T-helper 1 cell treated with Interleukin-12 subunit alpha and Interleukin-12 subunit beta and Interleukin-4 antibody, amounts not matched to agents 30 μg/mL and 1 μg/mL, for 36 hours (primary cell): ENCODE data around the gene MYO3A.
"Not testable (repeated sequence)": the region's sequence is repeated elsewhere in the genome, so short reads cannot be mapped to it uniquely, and the experiment has no call there.

Source experiments
- H3K27ac Mint-ChIP-seq: one replicate; pipeline ENCODE4 v1.8.0; 2021; ENCODE audit warnings: mild to moderate bottlenecking, mixed read lengths
- H3K27me3 Mint-ChIP-seq: one replicate; pipeline ENCODE4 v1.8.0; 2021; ENCODE audit warnings: low read depth, mixed read lengths
- H3K36me3 Mint-ChIP-seq: one replicate; pipeline ENCODE4 v1.8.0; 2021; ENCODE audit warnings: low read depth, mixed read lengths
- H3K4me1 Mint-ChIP-seq: one replicate; pipeline ENCODE4 v1.8.0; 2021; ENCODE audit warnings: low read depth, mixed read lengths
- H3K4me3 Mint-ChIP-seq: one replicate; pipeline ENCODE4 v1.8.0; 2021; ENCODE audit warnings: mild to moderate bottlenecking, moderate library complexity, mixed read lengths
- H3K9me3 Mint-ChIP-seq: one replicate; pipeline ENCODE4 v1.8.0; 2021; ENCODE audit warnings: mixed read lengths

The MYO3A gene

DNA sequence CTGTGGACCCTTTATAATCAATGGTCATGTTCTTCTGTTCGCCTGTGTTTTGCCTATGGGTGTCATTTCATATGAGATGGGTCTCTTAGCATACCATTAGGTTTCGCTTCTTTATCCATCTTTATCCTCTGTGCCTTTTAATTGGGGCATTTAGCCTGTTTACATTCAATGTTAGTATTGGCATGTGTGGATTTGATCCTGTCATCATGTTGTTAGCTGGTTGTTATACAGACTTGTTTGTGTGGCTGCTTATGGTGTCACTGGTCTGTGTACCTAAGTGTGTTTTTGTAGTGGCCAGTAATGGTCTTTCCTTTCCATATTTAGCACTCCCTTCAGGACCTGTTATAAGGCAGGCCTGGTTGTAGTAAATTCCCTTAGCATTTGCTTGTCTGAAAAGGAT, 90.3 kb downstream of the MYO3A start:
- Mint-ChIP-seq H3K9me3 (no peaks in the 10 kb centered on the region), H3K27ac (no peak overlapping the region)

DNA sequence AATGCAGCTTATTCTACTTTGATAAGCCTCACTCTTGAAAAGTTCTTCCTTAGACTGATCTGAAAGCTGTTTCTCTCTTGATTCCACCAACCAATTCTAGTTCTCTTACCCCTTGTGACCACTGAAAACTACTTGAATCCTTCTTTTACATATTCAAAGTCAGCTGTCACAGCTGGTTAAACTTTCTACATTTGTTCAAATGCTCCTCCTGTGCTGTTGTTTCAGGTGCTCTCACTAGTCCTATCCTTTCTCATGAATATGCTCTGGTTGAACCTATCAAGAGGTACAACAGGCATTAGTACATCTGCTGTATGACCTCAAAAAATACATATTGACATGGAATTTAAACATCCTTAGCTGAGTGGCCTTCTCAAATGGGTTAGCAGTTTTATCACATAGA, 91.5 kb downstream of the MYO3A start:
- no peaks in the 10 kb centered on the region for H3K36me3 Mint-ChIP-seq
- H3K9me3 Mint-ChIP-seq, result no peaks in the 10 kb centered on the region
- no peaks in the 10 kb centered on the region for H3K4me1 Mint-ChIP-seq
- H3K27ac Mint-ChIP-seq, result no peak overlapping the region
- no peaks in the 10 kb centered on the region for H3K27me3 Mint-ChIP-seq
- no peak overlapping the region for H3K4me3 Mint-ChIP-seq

More for the DNA sequence above, 90.3 kb downstream of the MYO3A start:
- no peaks in the 10 kb centered on the region for H3K36me3 Mint-ChIP-seq
- no peaks in the 10 kb centered on the region for H3K4me1 Mint-ChIP-seq
- no peaks in the 10 kb centered on the region for H3K27me3 Mint-ChIP-seq
- no peak overlapping the region for H3K4me3 Mint-ChIP-seq

DNA sequence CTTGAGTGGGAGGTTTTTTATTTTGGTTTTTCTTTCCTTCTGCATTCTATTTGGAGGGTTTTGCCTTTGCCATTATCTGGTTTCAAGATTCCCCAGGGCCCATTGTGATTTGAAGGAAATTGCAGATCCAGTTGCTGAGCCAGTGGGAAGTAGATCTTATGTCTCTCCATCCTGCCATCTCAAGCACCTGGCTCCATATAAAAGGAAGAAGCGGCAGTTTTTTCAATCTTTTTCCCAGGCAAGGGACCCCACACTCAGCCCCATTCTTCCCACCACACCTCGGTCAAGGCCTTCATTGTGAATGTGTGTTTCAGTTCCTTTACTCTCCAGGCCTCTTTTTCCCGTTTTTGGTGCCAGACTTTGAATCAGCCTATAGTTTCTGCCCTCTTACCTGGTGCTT, 95.8 kb downstream of the MYO3A start:
- Mint-ChIP-seq H3K4me1 (no peaks in the 10 kb centered on the region), H3K9me3 (peaks cover 4% of the 10 kb centered on the region), H3K27ac (no peak overlapping the region), H3K36me3 (no peaks in the 10 kb centered on the region), H3K27me3 (no peaks in the 10 kb centered on the region), H3K4me3 (no peak overlapping the region)

- Mint-ChIP-seq H3K27me3 (no peaks in the 10 kb centered on the region), H3K4me3 (no peak overlapping the region), H3K27ac (no peak overlapping the region), H3K9me3 (peaks cover 4% of the 10 kb centered on the region), H3K4me1 (no peaks in the 10 kb centered on the region), H3K36me3 (no peaks in the 10 kb centered on the region)
These were observed 97.3 kb downstream of the MYO3A start for GRCh38 chr10:26031300-26031699.

DNA sequence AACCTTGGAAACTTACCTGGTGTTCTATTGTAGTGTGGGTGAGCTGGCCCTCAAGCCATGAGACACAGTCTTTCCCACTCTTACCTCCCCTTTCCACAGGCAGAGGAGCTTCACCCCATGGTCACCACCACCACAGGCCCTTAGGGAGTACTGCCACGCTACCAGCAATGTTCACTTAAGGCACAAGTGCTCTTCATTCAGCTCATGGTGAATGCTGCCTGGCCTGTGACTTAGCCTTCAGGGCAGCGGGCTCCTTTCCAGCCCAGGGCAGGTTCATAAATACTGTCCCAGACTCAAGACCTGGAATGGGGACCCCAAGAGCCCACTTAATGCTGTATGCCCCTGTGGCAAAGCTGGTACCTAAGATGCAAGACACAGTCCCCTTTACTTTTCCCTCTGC, 109.4 kb downstream of the MYO3A start:
- Mint-ChIP-seq H3K36me3 (no peaks in the 10 kb centered on the region), H3K9me3 (peaks cover 4% of the 10 kb centered on the region), H3K4me1 (no peaks in the 10 kb centered on the region), H3K27me3 (no peaks in the 10 kb centered on the region), H3K27ac (no peak overlapping the region), H3K4me3 (no peak overlapping the region)

- Mint-ChIP-seq H3K9me3 (no peaks in the 10 kb centered on the region), H3K4me1 (no peaks in the 10 kb centered on the region), H3K4me3 (no peak overlapping the region), H3K27ac (no peak overlapping the region), H3K27me3 (no peaks in the 10 kb centered on the region), H3K36me3 (no peaks in the 10 kb centered on the region)
These were observed 110.2 kb downstream of the MYO3A start for GRCh38 chr10:26044141-26044749.

- Mint-ChIP-seq H3K27ac (no peak overlapping the region), H3K27me3 (no peaks in the 10 kb centered on the region), H3K36me3 (no peaks in the 10 kb centered on the region), H3K4me1 (no peaks in the 10 kb centered on the region), H3K4me3 (no peak overlapping the region), H3K9me3 (no peaks in the 10 kb centered on the region)
These were observed 112.2 kb downstream of the MYO3A start for GRCh38 chr10:26046073-26046700.

DNA sequence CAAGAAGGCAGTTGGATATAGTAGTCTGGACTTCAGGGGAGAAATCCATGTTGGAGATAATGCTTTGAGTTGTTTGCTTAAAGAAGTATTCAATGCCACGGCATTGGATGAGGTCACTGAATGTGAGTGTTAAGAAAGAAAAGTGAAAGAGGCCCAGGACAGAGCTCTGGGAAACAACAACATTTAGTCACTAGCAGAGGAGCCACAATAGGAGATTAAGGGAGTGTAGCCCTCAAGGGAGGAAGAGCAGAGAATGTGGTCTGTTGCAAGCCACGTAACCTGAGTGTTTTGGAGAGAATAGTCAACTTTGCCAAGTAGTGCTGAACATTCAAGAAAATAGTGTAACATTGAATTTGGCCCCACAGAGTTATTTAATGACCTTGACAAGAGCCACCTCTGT, 114.7 kb downstream of the MYO3A start:
- Mint-ChIP-seq H3K36me3 (no peaks in the 10 kb centered on the region), H3K27me3 (no peaks in the 10 kb centered on the region), H3K9me3 (peaks cover under 1% of the 10 kb centered on the region), H3K4me3 (no peak overlapping the region), H3K27ac (no peak overlapping the region), H3K4me1 (no peaks in the 10 kb centered on the region)

DNA sequence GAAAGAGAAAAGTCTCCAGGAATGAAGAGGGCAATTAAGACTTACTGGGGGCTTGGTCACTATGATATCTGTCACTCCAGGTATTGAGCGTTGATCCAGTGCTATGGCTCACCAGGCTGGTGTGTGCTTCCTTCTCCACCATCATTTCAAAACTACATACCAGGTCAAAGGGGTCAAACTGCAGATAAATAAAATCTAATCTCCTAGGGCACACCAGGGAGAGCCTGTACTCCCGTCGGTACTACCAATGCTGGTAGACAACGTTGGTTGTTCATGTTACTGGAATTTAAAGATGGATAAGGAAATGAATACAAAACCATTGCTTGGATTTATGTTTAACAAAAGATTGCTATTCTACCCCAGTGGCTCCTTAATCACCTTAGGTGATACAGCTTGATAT, 118.3 kb downstream of the MYO3A start:
- peaks cover 4% of the 10 kb centered on the region for H3K9me3 Mint-ChIP-seq
- no peaks in the 10 kb centered on the region for H3K27me3 Mint-ChIP-seq
- no peaks in the 10 kb centered on the region for H3K4me1 Mint-ChIP-seq
- H3K4me3 Mint-ChIP-seq, result no peak overlapping the region
- no peak overlapping the region for H3K27ac Mint-ChIP-seq
- no peaks in the 10 kb centered on the region for H3K36me3 Mint-ChIP-seq

DNA sequence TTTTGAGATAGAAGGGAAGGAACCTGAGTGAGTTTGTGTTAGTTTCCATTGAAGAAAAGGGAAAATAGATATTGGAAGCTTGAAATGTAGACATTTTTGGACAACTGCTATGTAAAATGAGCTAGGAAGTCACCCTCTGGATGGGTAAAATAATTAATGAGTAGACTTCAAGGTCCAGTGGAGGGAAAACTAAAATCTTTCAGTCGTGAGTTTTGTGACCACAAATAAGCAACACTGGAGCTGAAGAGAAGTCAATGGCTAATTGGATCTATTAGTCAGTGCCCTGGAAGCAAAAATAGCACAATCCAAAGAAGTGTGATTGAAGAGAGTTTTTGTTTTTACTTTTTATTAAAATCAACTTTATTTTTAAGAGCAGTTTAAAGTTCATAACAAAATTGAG, 123.4 kb downstream of the MYO3A start:
- Mint-ChIP-seq H3K27me3 (no peaks in the 10 kb centered on the region), H3K36me3 (no peaks in the 10 kb centered on the region), H3K9me3 (peaks cover 4% of the 10 kb centered on the region), H3K4me1 (no peaks in the 10 kb centered on the region), H3K4me3 (no peak overlapping the region), H3K27ac (no peak overlapping the region)

- no peaks in the 10 kb centered on the region for H3K9me3 Mint-ChIP-seq
- H3K27me3 Mint-ChIP-seq, result no peaks in the 10 kb centered on the region
- H3K4me3 Mint-ChIP-seq, result no peak overlapping the region
- H3K36me3 Mint-ChIP-seq, result no peaks in the 10 kb centered on the region
- no peak overlapping the region for H3K27ac Mint-ChIP-seq
- no peaks in the 10 kb centered on the region for H3K4me1 Mint-ChIP-seq
These were observed 130.1 kb downstream of the MYO3A start for GRCh38 chr10:26064106-26064505.

DNA sequence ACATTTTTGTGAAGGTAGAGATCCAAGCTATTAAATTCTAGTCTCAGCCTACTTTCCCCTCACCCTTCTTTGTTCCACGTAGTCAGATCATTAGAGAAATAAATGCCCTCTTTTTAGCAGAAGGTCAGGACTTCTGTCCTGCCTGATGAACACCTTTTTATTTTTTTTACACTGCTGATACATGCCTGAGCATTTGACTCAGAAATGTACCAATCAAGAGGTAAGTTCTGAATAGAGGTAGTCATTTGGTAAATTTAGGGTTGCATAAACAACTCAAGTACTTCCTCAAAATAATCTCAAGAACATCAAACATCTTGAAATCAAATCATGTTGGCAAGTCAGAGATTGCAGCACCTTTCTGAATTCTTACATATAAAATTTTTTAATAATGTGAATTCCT, 133.7 kb downstream of the MYO3A start:
- H3K27me3 Mint-ChIP-seq, result no peaks in the 10 kb centered on the region
- no peaks in the 10 kb centered on the region for H3K36me3 Mint-ChIP-seq
- no peak overlapping the region for H3K27ac Mint-ChIP-seq
- H3K4me3 Mint-ChIP-seq, result no peak overlapping the region
- H3K9me3 Mint-ChIP-seq, result no peaks in the 10 kb centered on the region
- H3K4me1 Mint-ChIP-seq, result no peaks in the 10 kb centered on the region

DNA sequence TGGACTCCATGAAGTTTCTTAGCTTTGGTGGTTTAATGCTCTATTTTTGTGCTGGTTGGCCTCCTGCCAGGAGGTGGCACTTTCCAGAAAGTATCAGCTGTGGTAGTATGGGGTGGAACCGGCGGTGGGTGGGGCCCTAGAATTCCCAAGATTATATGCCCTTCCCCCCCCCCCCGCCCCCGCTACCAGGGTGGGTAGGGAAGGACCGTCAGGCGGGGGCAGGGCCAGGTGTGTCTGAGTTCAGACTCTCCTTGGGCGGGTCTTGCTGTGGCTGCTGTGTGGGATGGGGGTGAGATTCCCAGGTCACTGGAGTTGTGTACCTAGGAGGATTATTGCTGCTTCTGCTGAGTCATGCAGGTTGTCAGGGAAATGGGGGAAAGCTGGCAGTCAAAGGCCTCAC, 146.9 kb downstream of the MYO3A start:
- H3K27ac Mint-ChIP-seq, H3K36me3 Mint-ChIP-seq, H3K4me1 Mint-ChIP-seq, H3K27me3 Mint-ChIP-seq, H3K4me3 Mint-ChIP-seq, H3K9me3 Mint-ChIP-seq: not testable (repeated sequence)

GRCh38 chr10:26081459-26081858, 147.4 kb downstream of the MYO3A start:
- Mint-ChIP-seq H3K4me3 (no peak overlapping the region), H3K27ac (no peak overlapping the region), H3K36me3 (no peaks in the 10 kb centered on the region), H3K9me3 (no peaks in the 10 kb centered on the region), H3K27me3 (no peaks in the 10 kb centered on the region), H3K4me1 (peaks cover 3% of the 10 kb centered on the region)

- Mint-ChIP-seq H3K36me3 (no peaks in the 10 kb centered on the region), H3K27ac (no peak overlapping the region), H3K27me3 (no peaks in the 10 kb centered on the region), H3K4me1 (no peaks in the 10 kb centered on the region), H3K4me3 (no peak overlapping the region), H3K9me3 (no peaks in the 10 kb centered on the region)
These were observed 151.5 kb downstream of the MYO3A start for GRCh38 chr10:26085549-26085948.

DNA sequence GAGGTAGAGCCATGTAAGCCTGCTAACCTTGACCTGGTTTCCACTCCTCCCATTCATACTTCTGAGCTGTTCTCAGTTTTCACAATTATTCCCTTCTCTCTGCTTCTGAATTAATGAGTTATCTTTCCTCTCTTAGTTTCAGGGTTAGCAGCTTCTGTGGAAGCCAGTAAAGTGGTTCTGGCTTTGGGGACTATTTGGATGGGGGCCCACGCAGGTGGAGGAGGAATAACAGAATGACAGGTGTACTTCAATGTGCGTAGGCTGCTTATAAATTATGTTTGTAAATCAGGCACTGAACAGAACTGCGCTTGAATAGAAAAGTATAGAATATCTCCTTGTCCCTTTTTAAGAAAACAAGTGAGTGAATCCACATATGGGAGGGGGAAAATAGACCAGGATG, 153.6 kb downstream of the MYO3A start:
- H3K4me1 Mint-ChIP-seq, result no peaks in the 10 kb centered on the region
- H3K27ac Mint-ChIP-seq, result no peak overlapping the region
- no peaks in the 10 kb centered on the region for H3K9me3 Mint-ChIP-seq
- no peak overlapping the region for H3K4me3 Mint-ChIP-seq
- no peaks in the 10 kb centered on the region for H3K27me3 Mint-ChIP-seq
- H3K36me3 Mint-ChIP-seq, result no peaks in the 10 kb centered on the region
